Rectal smooth muscle tissue (tissue), 1 donor: ENCODE measurements around the gene PTCD1.
A peak's percentile ranks its signal among the peaks of the same experiment; 100 is the strongest.
"Not testable (repeated sequence)": the region's sequence is repeated elsewhere in the genome, so short reads cannot be mapped to it uniquely, and the experiment has no call there.

Experiments used
- H3K27ac ChIP-seq: one replicate; pipeline ENCODE4 v1.7.0; 2013; ENCODE audit warnings: low read depth, low read length, inconsistent platforms
- H3K27me3 ChIP-seq: one replicate; pipeline ENCODE4 v1.7.0; 2013; ENCODE audit warnings: low read length; ENCODE audit not compliant: control insufficient read depth, insufficient read depth
- H3K36me3 ChIP-seq: one replicate; pipeline ENCODE4 v1.7.0; 2013; ENCODE audit warnings: low read length; ENCODE audit not compliant: control insufficient read depth, insufficient read depth
- H3K4me1 ChIP-seq: one replicate; pipeline ENCODE4 v1.7.0; 2013; ENCODE audit warnings: low read length; ENCODE audit not compliant: control insufficient read depth, insufficient read depth
- H3K4me3 ChIP-seq: one replicate; pipeline ENCODE4 v1.7.0; 2013; ENCODE audit warnings: low read length
- H3K9ac ChIP-seq: one replicate; pipeline ENCODE4 v1.7.0; 2013; ENCODE audit warnings: low read length

The PTCD1 gene

GRCh38 chr7:99437946-99438572 lies 539 bp downstream of the PTCD1 start:
- H3K9ac ChIP-seq, result no peak overlapping the region
- H3K27ac ChIP-seq, result peak overlapping the region; percentile 53
- peaks cover 8% of the 10 kb centered on the region for H3K36me3 ChIP-seq
- H3K4me1 ChIP-seq, result peaks cover 11% of the 10 kb centered on the region
- no peaks in the 10 kb centered on the region for H3K27me3 ChIP-seq
- H3K4me3 ChIP-seq, result peak overlapping the region; percentile 91

- Histone ChIP-seq H3K27ac (no peak overlapping the region), H3K4me1 (peaks cover 5% of the 10 kb centered on the region), H3K4me3 (no peak overlapping the region), H3K9ac (no peak overlapping the region), H3K36me3 (peaks cover 29% of the 10 kb centered on the region), H3K27me3 (no peaks in the 10 kb centered on the region)
Measured at GRCh38 chr7:99433158-99433557, 5.4 kb downstream of the PTCD1 start.

GRCh38 chr7:99431756-99432540 lies 6.7 kb downstream of the PTCD1 start:
- not testable (repeated sequence) for H3K27me3 ChIP-seq, H3K4me1 ChIP-seq, H3K27ac ChIP-seq, H3K9ac ChIP-seq, H3K4me3 ChIP-seq
- peaks cover 29% of the 10 kb centered on the region for H3K36me3 ChIP-seq

- no peak overlapping the region for H3K4me3 ChIP-seq
- H3K9ac ChIP-seq, result no peak overlapping the region
- H3K36me3 ChIP-seq, result peaks cover 31% of the 10 kb centered on the region
- H3K27ac ChIP-seq, result no peak overlapping the region
- no peaks in the 10 kb centered on the region for H3K27me3 ChIP-seq
- H3K4me1 ChIP-seq, result no peaks in the 10 kb centered on the region
Measured at GRCh38 chr7:99429756-99430155, 8.8 kb downstream of the PTCD1 start.

- peaks cover 36% of the 10 kb centered on the region for H3K36me3 ChIP-seq
- no peak overlapping the region for H3K27ac ChIP-seq
- no peaks in the 10 kb centered on the region for H3K4me1 ChIP-seq
- H3K9ac ChIP-seq, result no peak overlapping the region
- no peak overlapping the region for H3K4me3 ChIP-seq
- H3K27me3 ChIP-seq, result no peaks in the 10 kb centered on the region
Measured at GRCh38 chr7:99428972-99429566, 9.5 kb downstream of the PTCD1 start.

- no peak overlapping the region for H3K27ac ChIP-seq
- no peaks in the 10 kb centered on the region for H3K4me1 ChIP-seq
- no peak overlapping the region for H3K4me3 ChIP-seq
- H3K9ac ChIP-seq, result no peak overlapping the region
- no peaks in the 10 kb centered on the region for H3K27me3 ChIP-seq
- H3K36me3 ChIP-seq, result peaks cover 37% of the 10 kb centered on the region
Measured at GRCh38 chr7:99424932-99425730, 13.5 kb downstream of the PTCD1 start.

GRCh38 chr7:99422625-99423024 lies 16.0 kb downstream of the PTCD1 start:
- H3K4me1 ChIP-seq, result no peaks in the 10 kb centered on the region
- peaks cover 45% of the 10 kb centered on the region for H3K36me3 ChIP-seq
- no peak overlapping the region for H3K9ac ChIP-seq
- H3K4me3 ChIP-seq, result no peak overlapping the region
- H3K27me3 ChIP-seq, result no peaks in the 10 kb centered on the region
- H3K27ac ChIP-seq, result no peak overlapping the region

- no peaks in the 10 kb centered on the region for H3K4me1 ChIP-seq
- H3K27me3 ChIP-seq, result no peaks in the 10 kb centered on the region
- H3K36me3 ChIP-seq, result peaks cover 49% of the 10 kb centered on the region
- H3K4me3 ChIP-seq, result no peak overlapping the region
- H3K9ac ChIP-seq, result no peak overlapping the region
- no peak overlapping the region for H3K27ac ChIP-seq
Measured at GRCh38 chr7:99422186-99422585, 16.4 kb downstream of the PTCD1 start.

- Histone ChIP-seq H3K36me3 (peaks cover 51% of the 10 kb centered on the region), H3K4me3 (no peak overlapping the region), H3K9ac (no peak overlapping the region)
Measured at GRCh38 chr7:99420986-99421385, 17.6 kb downstream of the PTCD1 start.

GRCh38 chr7:99420213-99420612 lies 18.4 kb downstream of the PTCD1 start:
- Histone ChIP-seq H3K27me3 (no peaks in the 10 kb centered on the region), H3K36me3 (peaks cover 52% of the 10 kb centered on the region), H3K4me3 (no peak overlapping the region), H3K27ac (no peak overlapping the region), H3K4me1 (no peaks in the 10 kb centered on the region), H3K9ac (no peak overlapping the region)

More at GRCh38 chr7:99420986-99421385, 17.6 kb downstream of the PTCD1 start:
- Histone ChIP-seq H3K27ac (no peak overlapping the region), H3K27me3 (no peaks in the 10 kb centered on the region), H3K4me1 (no peaks in the 10 kb centered on the region)

- Histone ChIP-seq H3K36me3 (peaks cover 47% of the 10 kb centered on the region), H3K27ac (no peak overlapping the region), H3K9ac (no peak overlapping the region), H3K27me3 (no peaks in the 10 kb centered on the region), H3K4me1 (no peaks in the 10 kb centered on the region), H3K4me3 (no peak overlapping the region)
Measured at GRCh38 chr7:99419323-99420021, 19.1 kb downstream of the PTCD1 start.

GRCh38 chr7:99418260-99418659 lies 20.3 kb downstream of the PTCD1 start:
- peaks cover 38% of the 10 kb centered on the region for H3K36me3 ChIP-seq
- no peak overlapping the region for H3K4me3 ChIP-seq
- H3K9ac ChIP-seq, result no peak overlapping the region
- no peak overlapping the region for H3K27ac ChIP-seq
- no peaks in the 10 kb centered on the region for H3K4me1 ChIP-seq
- H3K27me3 ChIP-seq, result no peaks in the 10 kb centered on the region
